GM21619 (cell line): ENCODE results near the gene GRAMD4.

Experiments
- ATAC-seq: cut with Tn5 transposase; IDR thresholded peaks from one replicate; pipeline ENCODE4 v1.9.1; 2021; ENCODE audit not compliant: unreplicated experiment

The GRAMD4 gene

DNA sequence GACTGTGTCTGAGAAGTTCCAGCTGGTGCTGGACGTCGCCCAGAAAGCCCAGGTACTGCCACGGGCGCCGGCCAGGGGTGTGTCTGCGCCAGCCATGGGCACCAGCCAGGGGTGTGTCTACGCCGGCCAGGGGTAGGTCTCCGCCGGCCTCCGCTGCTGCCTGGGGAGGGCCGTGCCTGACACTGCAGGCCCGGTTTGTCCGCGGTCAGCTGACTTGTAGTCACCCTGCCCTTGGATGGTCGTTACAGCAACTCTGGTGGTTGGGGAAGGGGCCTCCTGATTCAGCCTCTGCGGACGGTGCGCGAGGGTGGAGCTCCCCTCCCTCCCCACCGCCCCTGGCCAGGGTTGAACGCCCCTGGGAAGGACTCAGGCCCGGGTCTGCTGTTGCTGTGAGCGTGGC, 47.9 kb downstream of the GRAMD4 start:
- no peak for ATAC-seq

DNA sequence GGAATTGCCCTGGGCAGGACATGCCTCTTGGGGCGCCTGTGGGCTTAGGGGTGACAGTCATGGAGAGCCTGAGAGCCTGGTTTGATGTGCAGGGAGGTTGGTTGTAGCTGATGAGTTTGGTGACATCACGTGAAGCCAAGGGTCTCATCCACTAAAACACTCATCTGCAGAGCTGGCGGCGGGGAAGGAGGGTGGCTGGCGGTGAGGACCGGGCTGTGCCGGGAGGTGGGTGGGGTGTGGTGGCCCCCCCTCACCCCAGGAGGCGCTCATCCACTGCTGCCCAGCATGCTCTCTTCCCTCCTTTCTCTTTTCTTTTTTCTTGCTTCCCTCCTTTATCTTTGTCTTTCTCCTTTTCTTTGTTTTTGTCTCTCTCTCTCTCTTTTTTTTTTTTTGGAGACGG, 49.0 kb downstream of the GRAMD4 start:
- no peak for ATAC-seq

DNA sequence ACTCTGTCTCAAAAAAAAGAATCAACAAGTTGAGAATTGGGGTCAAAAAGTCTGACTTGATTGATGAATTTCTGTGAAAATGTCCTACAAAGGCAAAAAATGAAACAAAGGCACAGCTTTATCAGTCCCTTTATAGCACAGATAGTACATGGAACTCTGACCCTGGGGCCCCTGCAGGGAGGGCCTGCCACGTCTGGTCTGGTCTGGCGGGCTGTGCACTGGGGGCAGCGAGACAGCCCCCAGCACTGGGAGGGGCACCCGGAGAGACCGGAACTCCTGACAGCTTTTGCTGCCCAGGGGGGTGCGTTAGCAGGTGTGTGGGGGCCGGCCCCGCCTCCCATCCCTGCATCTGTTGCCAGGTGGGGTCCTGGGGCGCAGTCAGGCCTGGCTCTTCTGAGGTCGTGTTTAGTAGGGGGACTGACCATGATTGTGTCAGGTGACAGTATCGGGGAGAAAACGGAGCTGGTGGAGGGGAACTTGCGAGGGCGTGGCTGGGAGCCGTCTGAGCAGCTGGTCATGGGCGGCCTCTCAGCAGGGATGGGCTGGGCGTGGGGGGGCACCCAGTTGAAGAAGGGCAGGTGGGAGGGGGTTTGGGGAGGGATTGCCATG, 51.7 kb downstream of the GRAMD4 start:
- ATAC-seq, result no peak

DNA sequence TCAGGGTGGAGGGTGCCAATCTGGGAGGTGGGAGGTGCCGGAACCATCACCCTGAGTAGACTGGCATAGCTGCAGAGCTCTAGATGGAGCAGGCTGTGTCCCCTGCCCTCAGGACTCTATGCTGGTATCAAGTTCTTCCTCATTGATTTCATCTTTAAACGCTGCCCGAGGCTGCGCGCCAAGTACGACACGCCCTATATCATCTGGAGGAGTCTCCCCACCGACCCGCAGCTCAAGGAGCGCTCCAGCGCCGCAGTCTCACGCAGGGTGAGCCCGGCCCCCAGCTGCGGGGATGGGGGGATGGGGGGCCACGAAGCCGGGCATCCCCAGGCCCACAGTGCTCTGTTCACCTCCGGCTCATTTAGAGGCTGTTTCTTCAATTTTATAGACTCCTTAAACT, 52.5 kb downstream of the GRAMD4 start:
- no peak for ATAC-seq

DNA sequence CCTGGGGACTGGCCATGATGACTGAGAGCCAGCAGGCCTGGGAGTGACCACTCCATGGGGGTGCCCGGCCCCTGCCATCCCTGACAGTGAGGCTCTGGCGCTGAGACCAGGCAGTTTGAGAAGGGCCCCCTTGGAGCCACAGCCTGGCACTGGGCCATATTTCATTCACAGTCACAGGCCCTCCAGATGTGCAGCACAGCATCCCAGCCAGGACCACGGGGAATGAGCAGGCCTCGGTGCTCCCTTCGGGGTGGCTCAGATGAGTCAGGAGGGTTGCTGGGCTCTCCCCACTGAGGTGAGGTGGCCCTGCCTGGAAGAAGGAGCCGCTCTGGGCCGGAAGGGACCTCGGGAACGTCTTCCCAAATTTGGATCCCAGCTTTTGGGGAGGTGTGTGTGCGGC, 53.0 kb downstream of the GRAMD4 start:
- ATAC-seq, result no peak

DNA sequence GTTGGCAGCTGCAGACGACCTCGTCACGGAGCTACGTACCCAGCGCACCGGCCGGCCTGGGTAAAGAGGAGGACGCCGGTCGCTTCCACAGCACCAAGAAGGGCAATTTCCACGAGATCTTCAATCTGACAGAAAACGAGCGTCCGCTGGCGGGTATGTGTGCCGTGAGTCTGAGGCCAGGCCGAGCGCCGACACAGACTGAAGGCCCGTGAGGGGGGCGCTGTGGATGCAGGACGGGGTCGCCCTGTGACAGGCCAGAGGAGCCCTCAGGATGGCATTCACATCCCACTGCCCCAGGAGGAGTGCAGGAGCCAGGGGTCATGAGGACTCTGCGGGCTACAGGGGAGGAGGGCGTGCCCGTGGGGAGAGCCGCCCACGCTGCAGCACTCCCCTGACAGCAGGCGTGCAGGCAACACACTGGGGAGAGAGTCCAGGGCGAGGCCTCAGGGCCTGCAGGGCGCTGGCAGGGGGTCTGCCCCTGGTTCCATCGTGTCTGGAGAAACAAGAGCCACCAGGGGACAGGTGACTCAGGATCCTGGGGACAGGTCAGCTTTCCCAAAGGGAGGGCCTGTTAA, 53.6 kb downstream of the GRAMD4 start:
- no peak for ATAC-seq

DNA sequence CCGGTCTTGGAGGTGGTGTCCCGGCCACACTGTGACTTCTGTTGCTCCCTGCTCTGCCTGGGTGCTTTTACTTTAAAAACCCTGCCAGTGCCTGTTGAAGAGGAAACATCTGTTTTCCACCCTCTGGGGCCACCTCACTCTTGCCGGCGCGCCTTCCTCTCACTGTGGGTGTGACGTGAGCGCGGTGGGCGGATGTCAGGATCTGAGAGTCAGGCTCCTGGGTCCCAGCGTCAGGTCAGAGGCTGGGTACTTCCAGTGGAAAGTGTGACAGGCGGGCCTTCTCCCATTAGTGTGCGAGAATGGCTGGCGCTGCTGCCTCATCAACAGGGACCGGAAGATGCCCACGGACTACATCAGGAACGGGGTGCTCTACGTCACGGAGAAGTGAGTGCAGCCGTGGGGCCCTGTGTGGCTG, 54.2 kb downstream of the GRAMD4 start:
- no peak for ATAC-seq

DNA sequence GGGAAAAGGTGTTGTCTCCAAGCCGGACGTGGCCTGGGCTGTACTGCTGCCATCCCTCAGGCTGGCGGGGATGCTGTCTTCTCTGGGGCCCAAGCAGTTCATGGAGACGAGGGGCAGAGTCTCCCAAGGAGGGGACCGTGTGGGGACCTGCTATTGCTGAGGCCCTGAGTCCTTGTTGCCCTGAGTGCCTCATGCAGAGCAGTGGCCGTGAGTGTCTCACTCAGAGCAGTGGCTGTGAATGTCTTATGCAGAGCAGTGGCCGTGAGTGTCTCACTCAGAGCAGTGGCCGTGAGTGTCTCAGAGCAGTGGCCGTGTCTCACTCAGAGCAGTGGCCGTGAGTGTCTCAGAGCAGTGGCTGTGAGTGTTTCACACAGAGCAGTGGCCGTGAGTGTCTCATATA, 54.7 kb downstream of the GRAMD4 start:
- no peak for ATAC-seq

DNA sequence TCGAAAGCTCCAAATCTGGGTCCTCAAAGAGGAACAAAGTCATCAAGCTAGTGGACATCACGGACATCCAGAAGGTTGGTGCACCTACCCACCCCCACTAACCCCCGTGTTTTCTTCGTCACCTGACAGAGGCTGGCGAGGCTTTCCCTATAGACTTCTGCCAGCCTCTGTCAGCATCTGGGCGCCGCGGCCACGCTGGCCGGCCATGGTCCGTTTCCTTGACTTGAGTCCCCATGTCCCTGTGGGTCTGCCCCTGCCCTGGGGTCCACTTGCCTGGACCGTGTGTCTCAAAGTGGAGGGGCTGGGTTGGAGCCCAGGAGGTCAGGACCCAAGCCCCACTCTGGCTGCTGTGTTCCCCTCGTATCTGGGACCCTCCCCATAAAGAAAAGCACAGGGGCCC, 55.3 kb downstream of the GRAMD4 start:
- ATAC-seq, result no peak

DNA sequence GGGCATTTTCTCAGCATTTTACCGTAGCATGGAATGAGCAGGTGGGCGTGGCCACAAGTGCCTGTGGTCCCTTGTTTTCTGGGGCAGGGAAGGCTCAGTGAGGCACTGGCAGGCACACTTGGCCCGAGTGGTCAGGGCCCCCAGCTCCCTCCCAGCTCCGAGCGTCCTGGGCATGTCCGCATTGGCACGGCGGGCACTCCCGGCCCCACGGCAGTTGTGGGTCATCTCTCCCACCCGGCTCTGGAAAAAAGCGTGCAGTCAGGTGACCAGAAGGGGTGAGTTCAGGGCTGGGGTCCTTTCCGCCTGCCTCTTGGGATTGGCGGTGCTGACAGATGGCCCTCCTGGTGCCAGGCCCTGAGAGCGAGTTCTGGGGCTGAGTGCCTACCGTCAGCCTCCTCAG, 55.8 kb downstream of the GRAMD4 start:
- no peak for ATAC-seq

DNA sequence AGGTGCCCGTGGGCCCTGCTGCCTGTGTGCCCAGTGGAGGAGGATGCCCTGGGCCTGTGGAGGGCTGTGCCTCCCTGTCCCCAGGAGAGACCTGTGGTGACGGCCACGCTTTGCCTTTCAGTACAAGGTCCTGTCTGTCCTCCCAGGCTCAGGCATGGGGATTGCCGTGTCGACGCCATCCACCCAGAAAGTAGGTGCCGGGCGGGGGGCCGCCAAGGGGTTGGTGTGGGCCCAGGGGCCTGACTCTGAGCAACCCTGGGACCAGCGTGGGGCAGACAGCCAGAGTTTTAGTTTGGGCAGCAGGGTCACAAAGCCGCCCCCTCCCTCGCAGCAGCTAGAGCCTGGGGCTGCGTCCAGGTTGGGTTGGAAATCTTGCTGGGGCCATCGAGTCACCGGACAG, 56.3 kb downstream of the GRAMD4 start:
- no peak for ATAC-seq

DNA sequence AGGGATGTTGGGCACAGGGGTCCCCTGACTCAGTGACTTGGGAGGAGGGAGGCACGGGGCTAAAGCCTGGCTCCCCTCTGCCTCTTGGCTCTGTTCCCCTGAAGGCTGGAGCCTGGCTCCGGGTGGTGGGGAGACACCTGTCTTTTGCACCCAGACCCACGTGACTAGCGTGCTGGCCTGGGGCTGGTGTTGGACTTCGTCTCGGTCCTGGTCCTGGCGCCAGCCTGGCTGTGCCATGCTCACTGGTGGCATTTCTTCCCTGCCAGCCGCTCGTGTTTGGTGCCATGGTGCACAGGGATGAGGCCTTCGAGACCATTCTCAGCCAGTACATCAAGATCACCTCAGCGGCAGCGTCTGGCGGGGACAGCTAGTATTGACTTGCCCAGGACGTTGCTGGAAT, 56.7 kb downstream of the GRAMD4 start:
- ATAC-seq, result no peak

DNA sequence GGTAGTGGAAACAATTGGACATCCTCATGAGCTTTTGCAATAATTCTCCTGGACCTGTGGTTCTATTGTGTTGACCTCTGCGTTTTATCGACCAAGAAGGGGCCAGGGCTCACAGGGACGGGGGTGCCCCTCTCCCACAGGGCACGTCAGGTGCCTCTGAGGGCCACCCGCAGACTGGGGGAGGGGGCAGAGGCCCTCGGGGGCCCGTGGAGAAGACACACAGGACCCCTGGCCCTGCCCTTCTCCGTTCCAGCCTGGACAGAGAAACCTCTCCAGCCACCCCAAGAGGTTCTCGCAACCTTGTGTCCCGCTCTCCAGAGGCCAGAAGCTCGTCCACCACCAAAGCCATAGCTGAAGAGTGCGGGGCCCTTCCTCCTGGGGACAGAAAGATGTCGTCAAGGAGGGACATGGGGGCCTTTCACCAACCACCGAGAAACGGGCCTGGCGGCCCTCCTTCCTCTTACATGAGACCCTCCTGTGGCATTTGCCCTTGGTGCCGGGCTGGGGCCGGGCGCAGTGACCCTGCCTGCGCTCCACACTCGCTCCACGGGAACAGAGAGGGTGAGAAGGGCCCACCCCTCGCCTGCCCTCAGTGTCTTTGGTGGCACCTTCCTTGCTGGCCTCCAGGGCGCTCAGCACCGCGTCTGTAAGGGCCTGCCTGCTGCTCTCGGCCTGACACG, 57.3 kb downstream of the GRAMD4 start:
- no peak for ATAC-seq

DNA sequence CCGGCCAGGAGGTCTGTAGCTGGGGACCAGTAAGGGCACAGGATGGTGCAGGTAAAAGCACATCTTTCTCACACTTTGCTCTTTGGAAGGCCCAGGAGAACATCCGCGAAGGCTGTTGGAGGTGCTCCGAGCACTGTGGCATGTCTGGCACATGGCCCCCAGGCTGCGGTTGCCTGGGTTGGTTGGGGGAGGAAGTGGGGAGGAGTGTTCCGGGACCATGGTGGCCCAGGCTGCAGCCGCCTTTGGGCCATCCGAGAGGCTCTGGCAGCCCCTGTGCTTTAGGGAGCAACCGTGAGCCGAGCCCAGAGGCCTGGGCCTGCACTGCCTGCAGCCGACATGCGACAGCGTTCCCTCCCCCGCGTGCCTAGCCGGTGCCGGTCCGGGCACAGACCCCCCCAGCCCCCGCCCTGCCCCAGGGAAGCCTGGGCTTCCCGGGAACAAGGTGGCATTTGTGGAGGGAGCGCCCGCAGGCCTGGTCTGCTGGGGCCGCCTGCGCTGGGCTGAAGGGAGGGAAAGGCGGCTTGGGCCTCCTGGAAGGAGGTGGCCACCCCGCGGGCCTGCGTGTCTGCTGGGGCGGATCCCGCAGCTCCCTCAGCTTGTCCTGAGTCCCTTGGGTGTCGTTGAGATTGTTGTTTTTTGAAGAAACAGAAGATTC, 57.9 kb downstream of the GRAMD4 start:
- no peak for ATAC-seq

DNA sequence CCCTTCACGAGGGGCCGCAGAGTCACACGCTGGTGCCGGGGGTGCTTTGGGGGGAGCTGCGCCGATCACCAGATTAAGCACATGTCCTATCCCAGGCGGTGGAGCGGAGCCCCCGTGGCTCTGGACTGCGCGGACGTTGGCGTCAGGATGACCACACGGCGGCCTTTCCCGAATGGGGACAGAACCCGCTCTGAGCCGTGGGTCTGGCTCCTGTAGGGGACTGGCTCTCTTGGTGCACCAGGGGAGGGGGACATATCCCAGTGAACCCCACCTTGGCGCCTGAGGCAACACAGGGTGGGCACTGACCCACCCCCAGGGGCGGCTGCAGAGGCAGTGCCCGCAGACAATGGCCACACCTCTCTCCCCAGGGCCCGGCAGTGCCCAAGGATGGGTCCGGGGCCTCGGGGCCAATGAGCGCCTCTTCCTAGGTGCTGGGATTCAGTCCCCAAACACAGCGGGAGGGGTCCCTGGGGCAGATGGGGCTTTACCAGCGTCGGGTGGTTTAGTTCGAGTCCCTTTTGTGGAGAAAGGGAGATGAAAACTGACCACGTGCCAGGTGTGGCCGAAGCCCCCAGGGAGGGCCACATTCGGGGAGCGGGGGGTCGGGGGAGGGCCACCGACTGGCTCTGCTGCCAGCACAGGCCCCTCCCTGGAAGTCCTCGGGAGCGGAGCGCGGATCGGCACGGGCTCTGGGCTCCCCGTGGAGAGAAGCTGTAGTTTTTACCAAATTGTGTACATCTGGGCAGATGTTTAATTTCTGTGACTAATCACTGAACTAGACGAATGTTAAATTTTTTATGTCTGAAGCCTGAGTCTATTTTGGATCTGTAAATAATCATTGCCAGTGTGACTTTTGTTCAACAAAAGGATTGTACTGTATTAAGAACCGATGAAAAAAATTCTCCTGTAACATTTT, 58.9 kb downstream of the GRAMD4 start:
- no peak for ATAC-seq

DNA sequence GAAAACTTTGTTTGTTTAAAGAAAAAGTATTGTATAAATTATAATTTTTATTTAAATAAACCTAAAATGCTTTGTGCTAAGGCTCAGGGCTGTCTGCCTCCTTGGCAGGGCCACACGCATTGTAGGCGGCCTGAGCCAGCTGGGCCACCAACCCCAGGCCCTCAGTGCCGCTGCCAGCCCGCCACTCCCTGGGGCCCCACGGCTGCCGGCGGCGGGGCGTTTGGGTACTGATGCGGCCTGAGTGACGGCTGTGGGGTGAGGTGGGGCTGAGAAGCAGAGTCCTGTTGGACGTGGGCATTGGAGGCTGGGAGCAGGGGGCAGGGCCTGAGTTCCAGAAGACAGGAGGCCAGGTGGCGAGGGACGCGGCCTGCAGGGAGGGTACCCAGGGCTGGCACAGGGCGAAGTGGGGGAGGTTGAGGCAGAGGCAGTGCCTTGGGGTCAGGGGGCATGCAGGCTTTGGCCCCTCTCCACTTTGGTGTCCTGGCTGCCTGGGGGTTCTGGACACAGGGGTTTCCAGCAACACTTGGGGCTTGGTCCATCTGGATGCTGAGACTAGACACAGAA, 59.6 kb downstream of the GRAMD4 start:
- ATAC-seq, result no peak

DNA sequence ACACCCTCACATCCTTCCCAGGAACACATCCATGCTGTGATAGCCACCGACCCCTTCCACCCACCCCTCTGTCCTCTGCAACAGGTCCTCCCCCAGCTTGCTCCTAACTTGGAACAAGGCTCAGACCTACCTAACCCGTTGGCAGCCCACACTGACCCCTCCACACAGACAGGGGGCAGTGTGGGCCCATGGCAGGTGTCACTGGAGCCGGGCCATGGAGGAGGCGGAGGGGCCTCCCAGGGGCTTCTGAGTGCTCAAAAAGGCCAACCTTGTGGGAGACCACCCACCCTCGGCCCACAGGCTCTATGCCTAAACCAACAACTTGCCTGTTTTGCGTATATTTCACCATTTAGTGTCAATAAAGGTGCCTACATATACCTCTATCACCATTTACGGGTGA, 60.8 kb downstream of the GRAMD4 start:
- no peak for ATAC-seq

DNA sequence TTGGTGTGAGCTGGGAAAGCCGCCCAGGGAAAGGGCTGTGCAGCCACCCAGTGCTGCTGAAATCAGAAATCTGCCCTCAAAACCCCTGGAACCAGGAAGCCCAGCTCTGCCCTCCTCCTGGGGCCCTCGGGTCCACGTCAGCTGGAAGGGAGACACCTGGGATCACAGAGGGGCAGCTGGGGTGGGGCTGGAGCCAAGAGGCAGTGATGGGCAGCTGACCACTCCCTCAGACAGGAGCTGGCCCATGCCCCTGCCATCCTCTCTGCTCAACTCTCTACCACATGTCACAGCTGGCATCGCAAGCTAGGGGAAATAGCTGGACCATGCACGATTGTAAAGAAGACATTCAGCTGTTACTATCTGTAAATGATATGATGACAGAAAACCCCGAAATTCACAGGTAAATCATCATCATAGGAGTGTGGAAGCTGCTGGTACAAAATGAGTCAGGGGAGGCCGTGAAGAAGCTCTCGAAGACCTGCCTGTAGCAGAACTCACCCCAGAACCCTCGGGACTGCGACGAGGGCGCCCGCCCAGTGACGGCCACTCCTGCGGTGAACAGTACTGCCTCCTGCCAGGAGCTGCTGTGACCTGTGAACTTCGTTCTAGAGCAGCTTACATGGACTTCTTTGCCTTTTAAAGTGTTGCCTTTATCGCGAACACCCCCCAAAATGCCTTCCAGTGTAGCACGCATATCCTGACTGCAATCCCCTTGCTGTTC, 62.0 kb downstream of the GRAMD4 start:
- ATAC-seq, result no peak

DNA sequence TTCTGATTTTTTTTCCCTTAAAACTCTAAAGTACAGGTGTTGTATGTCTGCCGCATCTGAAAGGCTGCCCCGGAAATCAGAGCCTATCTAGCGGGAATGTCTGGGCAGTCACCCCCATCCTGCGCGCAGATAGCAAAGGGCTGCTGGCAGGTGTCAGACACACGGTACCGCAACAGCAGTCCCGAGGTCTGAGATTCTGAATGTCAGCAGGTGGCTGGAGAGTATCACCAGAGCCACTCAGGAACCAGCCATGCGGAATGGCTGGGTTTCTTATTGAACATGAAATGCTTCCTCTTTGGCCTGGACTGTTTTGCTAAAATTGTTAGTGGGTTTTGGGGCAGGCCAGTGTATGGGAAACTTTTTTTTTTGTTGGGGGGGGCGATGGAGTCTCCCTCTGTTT, 64.5 kb downstream of the GRAMD4 start:
- ATAC-seq, result peak; percentile 82
